Measurements from ENCODE around the gene IFITM2.

GRCh38 chr11:261624-262023 is 46.0 kb upstream of the IFITM2 start:
- TF ChIP-seq CTCF (conservative IDR thresholded peaks at IDR 0.05; ENCODE audit: low read depth in 2 of 2) (no peak), CREB1 (CRISPR knock-in tag; IDR thresholded peaks at IDR 0.05; ENCODE audit: low read depth) (no peak), REST (IDR thresholded peaks at IDR 0.05; ENCODE audit: unreplicated experiment) (no peak), EZH2 (IDR thresholded peaks at IDR 0.05; ENCODE audit: low read depth, unreplicated experiment) (no peak), POLR2AphosphoS5 (IDR thresholded peaks at IDR 0.05; ENCODE audit: low read depth) (no peak), NANOG (IDR thresholded peaks at IDR 0.05; ENCODE audit: borderline replicate concordance) (no peak), ZNF114 (CRISPR knock-in tag; IDR thresholded peaks at IDR 0.05) (no peak), ZNF331 (CRISPR knock-in tag; IDR thresholded peaks at IDR 0.05; ENCODE audit: low read depth) (no peak)
